Kidney (tissue), 14 donors: ENCODE data around the gene PCSK9. TPM values are rescaled to one million over a fixed set of nuclear protein-coding genes. Genes with fewer than 3 reads are reported as not detected.

ENCODE experiments used
- DNase-seq, 5 donors: peaks; one replicate each; pipeline ENCODE4 v3.0.0-alpha.2; 2013 to 2020
- FAIRE-seq: peaks from 2 replicates; lab custom pipeline; 2012; peaks lifted over from hg19 to GRCh38; lab: Jason Lieb, UNC
- H3K27ac ChIP-seq, 2 donors: one replicate each; pipeline ENCODE4 v1.7.0; 2013; ENCODE audit warnings: low read depth in 2 of 2, low read length in 2 of 2, inconsistent platforms in 1 of 2
- H3K27me3 ChIP-seq: one replicate; pipeline ENCODE4 v1.7.1; 2013; ENCODE audit warnings: low read length, inconsistent platforms; ENCODE audit not compliant: control insufficient read depth, insufficient read depth
- H3K36me3 ChIP-seq, 3 donors: one replicate each; pipeline versions ENCODE4 v1.7.0 to v1.7.1; 2013; ENCODE audit warnings: low read length in 3 of 3, control low read depth in 1 of 3, inconsistent platforms in 1 of 3; ENCODE audit not compliant: insufficient read depth in 3 of 3, control insufficient read depth in 2 of 3
- H3K4me1 ChIP-seq, 3 donors: one replicate each; pipeline versions ENCODE4 v1.7.0 to v1.7.1; 2013; ENCODE audit warnings: low read length in 3 of 3, inconsistent platforms in 1 of 3, low read depth in 1 of 3; ENCODE audit not compliant: control insufficient read depth in 2 of 3, insufficient read depth in 2 of 3
- H3K4me3 ChIP-seq, 3 donors: one replicate each; pipeline versions ENCODE4 v1.7.0 to v1.8.1; 2013; ENCODE audit warnings: low read length in 3 of 3, control low read depth in 1 of 3, inconsistent platforms in 1 of 3
- H3K9ac ChIP-seq, 3 donors: one replicate each; pipeline versions ENCODE4 v1.7.0 to v1.7.1; 2013; ENCODE audit warnings: low read length in 3 of 3, control low read depth in 1 of 3, inconsistent platforms in 1 of 3
- H3K9me3 ChIP-seq, 3 donors: one replicate each; pipeline versions ENCODE4 v1.7.0 to v1.7.1; 2013; ENCODE audit warnings: low read length in 3 of 3, control low read depth in 1 of 3, inconsistent platforms in 1 of 3; ENCODE audit not compliant: control insufficient read depth in 2 of 3, insufficient read depth in 1 of 3
- intact Hi-C: fragments of 100-400 bp; cut with DNase I; formaldehyde crosslinking; loops from one replicate; pipeline ENCODE4 v1.11.1; 2022
- polyA plus RNA-seq: library from polyadenylated mRNA; stranded (reverse); fragments of 350-450 nt; fragmentation: Illumina TruSeq; extraction: RNeasy Lipid Tissue Mini Kit (QIAGEN cat#74804); gene quantifications from one replicate; pipeline ENCODE4 v1.2.3, GENCODE V29; 2014; ENCODE audit warnings: low read depth, low replicate concordance; ENCODE audit not compliant: insufficient read depth
- total RNA-seq: library from RNA; stranded (reverse); fragmentation: NEBNext Ultra II Directional; extraction: Animal tissue kit (Norgen Biotek cat#: 25700); gene quantifications from one replicate; pipeline ENCODE4 v1.2.1, GENCODE V29; 2021
- TF ChIP-seq, protein P1 (sequence below): IDR thresholded peaks from 3 replicates; pipeline ENCODE4 v1.5.1; 2012; ENCODE audit warnings: mild to moderate bottlenecking, moderate library complexity, borderline replicate concordance; ENCODE audit not compliant: insufficient read depth; ENCODE audit errors: extremely low read depth
- donor health status: control.
- donor health status: control.
- donor health status: control.
- donor health status: control.
- donor health status: control.
- donor health status: DM: yes; HTN: yes; CAD: no.
- donor health status: Normal renal cell carcinoma (clear cell type).

Gene PCSK9
- total and polyA plus RNA-seq, 2 donors from 2014 or later: 0.13 to 0.28 TPM

DNA sequence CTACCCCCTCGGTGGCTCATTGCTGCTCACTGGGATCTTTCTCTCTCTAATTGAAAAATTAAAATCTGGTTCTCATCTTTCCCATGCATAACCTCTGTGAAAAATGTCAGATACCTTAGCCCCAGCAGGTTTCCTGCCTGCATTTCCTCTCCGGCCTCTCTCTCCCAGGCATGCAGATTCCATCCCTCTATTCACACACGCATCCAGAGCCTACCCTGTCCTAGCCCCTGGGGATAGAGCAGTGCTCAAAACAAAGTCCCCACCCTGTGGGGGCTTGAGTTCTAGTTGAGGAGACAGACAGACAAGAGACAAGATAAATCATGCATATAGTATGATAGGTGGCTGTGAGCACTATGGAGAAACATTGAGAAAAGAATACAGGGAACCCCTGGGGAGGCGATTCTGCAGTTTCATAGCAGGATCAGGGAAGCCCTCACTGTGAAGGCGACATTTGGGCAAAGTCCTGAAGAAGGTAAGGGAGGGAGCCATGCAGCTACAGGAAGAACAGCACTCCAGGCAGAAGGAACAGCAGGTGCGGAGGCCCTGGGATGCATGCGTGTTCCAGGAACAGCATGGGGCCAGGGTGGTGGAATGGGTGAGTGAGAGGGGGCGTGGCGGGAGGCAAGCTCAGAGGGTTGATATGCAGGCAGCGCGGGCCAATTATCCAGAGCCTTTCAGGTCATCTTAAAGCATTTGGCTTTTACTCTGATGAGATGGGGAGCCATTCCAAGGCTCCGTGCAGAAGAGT is 44.2 kb upstream of the PCSK9 start:
- no peak overlapping the region for H3K4me3 ChIP-seq
- H3K9me3 ChIP-seq: no peaks in the 10 kb centered on the region
- intact Hi-C loops: no loop called here
- peaks cover 0 to 7% (median 0%) of the 10 kb centered on the region in 3 donors for H3K4me1 ChIP-seq
- peak overlapping the region in 1 of 3 donors; percentile 7 for H3K9ac ChIP-seq
- H3K27me3 ChIP-seq: peaks cover 11% of the 10 kb centered on the region
- peak in 1 of 5 donors; percentile 51 for DNase-seq
- H3K36me3 ChIP-seq: no peaks in the 10 kb centered on the region
- H3K27ac ChIP-seq: peak overlapping the region; percentile 17 to 57
- TF ChIP-seq, protein P1, sequence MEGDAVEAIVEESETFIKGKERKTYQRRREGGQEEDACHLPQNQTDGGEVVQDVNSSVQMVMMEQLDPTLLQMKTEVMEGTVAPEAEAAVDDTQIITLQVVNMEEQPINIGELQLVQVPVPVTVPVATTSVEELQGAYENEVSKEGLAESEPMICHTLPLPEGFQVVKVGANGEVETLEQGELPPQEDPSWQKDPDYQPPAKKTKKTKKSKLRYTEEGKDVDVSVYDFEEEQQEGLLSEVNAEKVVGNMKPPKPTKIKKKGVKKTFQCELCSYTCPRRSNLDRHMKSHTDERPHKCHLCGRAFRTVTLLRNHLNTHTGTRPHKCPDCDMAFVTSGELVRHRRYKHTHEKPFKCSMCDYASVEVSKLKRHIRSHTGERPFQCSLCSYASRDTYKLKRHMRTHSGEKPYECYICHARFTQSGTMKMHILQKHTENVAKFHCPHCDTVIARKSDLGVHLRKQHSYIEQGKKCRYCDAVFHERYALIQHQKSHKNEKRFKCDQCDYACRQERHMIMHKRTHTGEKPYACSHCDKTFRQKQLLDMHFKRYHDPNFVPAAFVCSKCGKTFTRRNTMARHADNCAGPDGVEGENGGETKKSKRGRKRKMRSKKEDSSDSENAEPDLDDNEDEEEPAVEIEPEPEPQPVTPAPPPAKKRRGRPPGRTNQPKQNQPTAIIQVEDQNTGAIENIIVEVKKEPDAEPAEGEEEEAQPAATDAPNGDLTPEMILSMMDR: no peak
- FAIRE-seq: no peak

DNA sequence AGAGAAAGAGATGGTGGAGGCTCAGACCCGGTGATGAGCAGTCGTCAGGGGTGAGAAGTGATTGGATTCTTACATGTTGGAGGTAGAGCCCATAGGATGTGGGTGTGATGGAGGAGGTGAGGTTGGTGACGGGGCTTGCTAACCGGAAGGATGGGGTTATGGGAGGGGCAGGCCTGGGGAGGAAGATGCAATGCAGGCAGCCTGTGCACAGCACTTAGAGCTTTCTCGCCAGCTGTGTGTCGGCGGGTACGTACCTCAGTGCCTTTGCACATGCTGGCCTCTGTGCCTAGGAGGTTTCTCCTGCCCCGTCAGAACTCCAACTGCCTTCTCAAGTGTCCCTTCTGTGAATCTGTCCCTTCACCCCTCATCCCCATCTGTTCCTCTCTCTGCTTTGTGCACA is 43.5 kb upstream of the PCSK9 start:
- Histone ChIP-seq H3K27ac (no peak overlapping the region), H3K4me3 (no peak overlapping the region), H3K9ac (no peak overlapping the region), H3K36me3 (no peaks in the 10 kb centered on the region), H3K9me3 (no peaks in the 10 kb centered on the region), H3K4me1 (peaks cover 0 to 7% (median 0%) of the 10 kb centered on the region in 3 donors), H3K27me3 (peaks cover 11% of the 10 kb centered on the region)
- TF ChIP-seq, protein P1: no peak
- DNase-seq: peak in 2 of 5 donors; percentile 44 to 52
- FAIRE-seq: no peak
- intact Hi-C loops: no loop called here

DNA sequence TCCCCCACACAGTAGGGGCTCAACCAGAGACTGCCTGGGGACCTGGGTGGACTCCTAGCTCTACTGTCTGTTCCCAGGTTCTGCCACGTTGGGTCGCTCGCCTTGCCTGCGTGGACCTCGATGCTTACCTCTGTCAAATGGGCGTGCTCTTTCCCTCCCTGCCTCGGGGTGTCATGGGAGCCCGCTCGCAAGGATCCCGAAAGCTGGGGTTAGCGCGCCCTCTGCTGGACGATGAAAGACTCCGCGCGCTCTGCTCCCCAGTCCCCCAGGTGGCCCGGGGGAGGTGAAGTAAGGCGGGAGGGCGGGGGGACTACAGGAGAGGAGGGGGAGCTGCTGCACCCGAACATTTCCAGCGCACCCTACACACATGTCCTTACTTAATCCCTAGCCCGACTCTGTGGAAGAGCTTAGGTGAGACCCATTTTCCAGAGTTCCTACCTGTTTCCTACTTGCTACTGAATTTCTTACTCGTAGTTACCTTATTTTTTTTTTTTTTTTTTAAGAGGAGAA is 42.9 kb upstream of the PCSK9 start:
- TF ChIP-seq, protein P1: peak; percentile 74
- H3K4me1 ChIP-seq: peaks cover 0 to 7% (median 0%) of the 10 kb centered on the region in 3 donors
- FAIRE-seq (no peak), DNase-seq (peak; percentile 72 to 91 (median 79))
- H3K36me3 ChIP-seq: no peaks in the 10 kb centered on the region
- H3K27me3 ChIP-seq: peaks cover 11% of the 10 kb centered on the region
- intact Hi-C loops: no loop called here
- no peaks in the 10 kb centered on the region for H3K9me3 ChIP-seq
- H3K4me3 ChIP-seq: no peak overlapping the region
- no peak overlapping the region for H3K9ac ChIP-seq
- H3K27ac ChIP-seq: no peak overlapping the region
